Loucy (cell line): ENCODE data around the gene TBC1D12.

Source experiments
- EZH2phosphoT487 ChIP-seq: fragments of 200-600 bp; IDR thresholded peaks from 2 replicates; pipeline ENCODE4 v1.6.1; 2018; ENCODE audit warnings: antibody characterized with exemption, mild to moderate bottlenecking, moderate library complexity, borderline replicate concordance
- TF ChIP-seq, protein P1 (sequence below): fragments of 200-600 bp; sonication (generic); conservative IDR thresholded peaks from 2 replicates; pipeline ENCODE4 v1.5.1; 2014; ENCODE audit warnings: mild to moderate bottlenecking, antibody characterized with exemption, low read length

- TF ChIP-seq, protein P1, sequence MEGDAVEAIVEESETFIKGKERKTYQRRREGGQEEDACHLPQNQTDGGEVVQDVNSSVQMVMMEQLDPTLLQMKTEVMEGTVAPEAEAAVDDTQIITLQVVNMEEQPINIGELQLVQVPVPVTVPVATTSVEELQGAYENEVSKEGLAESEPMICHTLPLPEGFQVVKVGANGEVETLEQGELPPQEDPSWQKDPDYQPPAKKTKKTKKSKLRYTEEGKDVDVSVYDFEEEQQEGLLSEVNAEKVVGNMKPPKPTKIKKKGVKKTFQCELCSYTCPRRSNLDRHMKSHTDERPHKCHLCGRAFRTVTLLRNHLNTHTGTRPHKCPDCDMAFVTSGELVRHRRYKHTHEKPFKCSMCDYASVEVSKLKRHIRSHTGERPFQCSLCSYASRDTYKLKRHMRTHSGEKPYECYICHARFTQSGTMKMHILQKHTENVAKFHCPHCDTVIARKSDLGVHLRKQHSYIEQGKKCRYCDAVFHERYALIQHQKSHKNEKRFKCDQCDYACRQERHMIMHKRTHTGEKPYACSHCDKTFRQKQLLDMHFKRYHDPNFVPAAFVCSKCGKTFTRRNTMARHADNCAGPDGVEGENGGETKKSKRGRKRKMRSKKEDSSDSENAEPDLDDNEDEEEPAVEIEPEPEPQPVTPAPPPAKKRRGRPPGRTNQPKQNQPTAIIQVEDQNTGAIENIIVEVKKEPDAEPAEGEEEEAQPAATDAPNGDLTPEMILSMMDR, result no peak
- TF ChIP-seq EZH2phosphoT487, result no peak
Observed at GRCh38 chr10:94487575-94487974, 85.2 kb downstream of the TBC1D12 start.
